DOHH2 (cell line): Measurements from ENCODE around the gene PCSK1N.

Source experiments
- CTCF ChIP-seq: fragments of 200-600 bp; sonication (generic); IDR thresholded peaks from one replicate; pipeline ENCODE4 v1.5.1; 2014; ENCODE audit warnings: antibody characterized with exemption, mild to moderate bottlenecking, low read depth, low read length; ENCODE audit not compliant: poor library complexity, severe bottlenecking
- EZH2phosphoT487 ChIP-seq: fragments of 200-600 bp; sonication (generic); IDR thresholded peaks from 2 replicates; pipeline ENCODE4 v1.6.1; 2017; ENCODE audit warnings: borderline replicate concordance, mild to moderate bottlenecking, antibody characterized with exemption, low read length, moderate library complexity, mixed read lengths

- no peak for TF ChIP-seq CTCF
- no peak for TF ChIP-seq EZH2phosphoT487
Measured at GRCh38 chrX:48801280-48802088, 33.9 kb downstream of the PCSK1N start, which contains the start of gene HDAC6.
